ENCODE measurements around the gene ISL1.

- TF ChIP-seq CTCF (IDR thresholded peaks at IDR 0.05) (no peak), POLR2A (IDR thresholded peaks at IDR 0.05) (no peak)
Measured at GRCh38 chr5:51397996-51398395, 14.7 kb downstream of the ISL1 start.

All from body of pancreas (tissue), 4 donors.